Activated CD4-positive, alpha-beta T cell treated with anti-CD3 and anti-CD28 coated beads, Interleukin-2, amount 50 U/mL, for 24 hours (primary cell): Measurements from ENCODE around the gene IL1RL2.

ENCODE experiments used
- DNase-seq, 2 donors: peaks; one replicate each; pipeline ENCODE4 v3.0.0-alpha.2; 2020; ENCODE audit warnings: low read depth in 1 of 2, low spot score in 1 of 2

IL1RL2 gene

GRCh38 chr2:102193074-102193473, 6.3 kb downstream of the IL1RL2 start:
- DNase-seq: no peak

- DNase-seq: no peak
Measured at GRCh38 chr2:102194609-102195268, 7.9 kb downstream of the IL1RL2 start.

- DNase-seq: no peak
Measured at GRCh38 chr2:102197389-102198137, 10.7 kb downstream of the IL1RL2 start.

DNA sequence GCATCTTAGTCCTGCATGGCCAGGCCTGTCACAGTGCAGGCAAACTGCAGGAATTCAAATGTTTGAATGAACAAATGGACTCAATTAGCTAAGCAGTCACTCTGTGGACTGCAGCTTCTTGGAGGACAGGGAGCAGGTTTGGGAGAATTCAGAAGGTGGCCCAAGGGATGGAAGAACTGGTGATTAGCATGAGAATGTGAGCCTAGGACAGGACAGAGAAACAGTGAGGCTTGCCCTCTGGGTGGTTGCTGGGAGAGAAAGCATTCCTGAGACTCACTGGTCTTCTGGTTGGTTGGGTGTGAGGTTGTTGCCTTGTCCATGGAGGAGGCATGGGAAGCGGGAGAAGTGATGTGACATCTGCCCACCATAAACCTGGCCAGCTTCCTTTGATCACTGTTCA, 13.7 kb downstream of the IL1RL2 start:
- no peak for DNase-seq

GRCh38 chr2:102204638-102205037, 17.8 kb downstream of the IL1RL2 start:
- DNase-seq: no peak

DNA sequence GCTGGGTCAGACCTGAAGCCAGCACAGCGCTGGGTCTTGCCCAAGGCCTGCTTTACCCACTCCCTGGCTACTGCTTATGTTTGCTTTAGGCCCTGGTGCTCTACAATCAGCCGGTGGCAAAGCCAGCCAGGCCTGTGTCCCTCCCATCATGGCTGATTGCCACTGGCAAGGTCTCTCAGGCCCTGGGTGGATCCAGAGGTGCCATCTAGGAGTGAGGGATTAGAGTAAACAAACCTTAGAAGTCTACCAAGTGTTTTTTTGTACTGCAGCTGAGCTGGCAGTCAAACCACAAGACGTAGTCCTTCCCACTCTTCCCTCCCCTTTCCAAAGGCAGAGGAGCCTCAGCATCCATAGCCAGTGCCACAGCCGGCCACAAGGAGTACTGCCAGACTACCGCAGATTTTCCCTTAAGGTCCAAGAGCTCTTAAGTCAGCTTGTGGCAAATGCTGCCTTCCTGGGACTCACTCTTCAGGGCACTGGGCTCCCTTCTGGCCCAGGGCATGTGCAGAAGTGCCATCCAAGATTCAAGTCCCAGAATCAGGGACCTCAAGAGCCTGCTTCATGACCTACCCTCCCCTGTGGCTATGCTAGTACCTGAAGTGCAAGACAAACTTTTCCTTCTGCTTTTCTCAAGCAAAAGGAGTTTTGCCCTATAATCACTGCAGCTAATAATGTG, 20.0 kb downstream of the IL1RL2 start:
- DNase-seq: no peak

DNA sequence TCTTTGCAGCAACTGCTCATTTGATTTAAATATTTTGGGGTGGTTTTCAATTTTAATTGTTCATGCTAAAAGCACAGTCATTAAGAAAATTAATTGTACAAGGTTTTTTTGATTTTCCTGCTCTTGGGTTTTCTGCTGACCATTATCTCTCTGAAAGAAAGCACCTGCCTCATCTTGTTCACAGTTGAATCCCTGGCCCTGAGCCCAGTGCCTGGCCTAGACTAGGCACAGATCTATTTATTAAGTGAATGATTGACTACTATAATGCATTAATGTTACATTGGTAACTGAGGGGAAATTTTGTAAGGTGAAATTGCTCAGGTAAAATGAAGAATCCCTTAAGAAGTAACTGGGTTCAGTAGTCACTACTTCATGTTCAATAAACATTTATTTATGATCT, 22.0 kb downstream of the IL1RL2 start:
- no peak for DNase-seq

DNA sequence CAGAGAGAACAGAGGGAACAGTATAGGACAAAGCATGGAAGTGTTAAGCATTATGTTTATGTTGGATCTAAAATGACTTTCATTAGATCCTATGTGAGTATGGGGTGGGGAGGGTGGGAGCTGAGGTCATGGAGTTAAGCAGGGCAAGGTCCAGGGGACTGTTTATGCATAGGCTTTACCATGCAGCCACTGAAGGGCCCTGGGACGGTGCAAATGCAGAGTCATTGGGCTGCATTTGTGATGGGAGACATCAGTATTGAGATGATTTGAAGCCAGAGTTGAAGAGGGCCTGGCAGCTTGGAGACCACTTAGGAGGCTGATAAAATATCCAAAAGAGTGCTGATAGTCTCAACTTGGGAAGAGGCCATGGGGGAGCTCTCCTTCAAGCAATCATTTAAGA, 22.7 kb downstream of the IL1RL2 start:
- DNase-seq: no peak

DNA sequence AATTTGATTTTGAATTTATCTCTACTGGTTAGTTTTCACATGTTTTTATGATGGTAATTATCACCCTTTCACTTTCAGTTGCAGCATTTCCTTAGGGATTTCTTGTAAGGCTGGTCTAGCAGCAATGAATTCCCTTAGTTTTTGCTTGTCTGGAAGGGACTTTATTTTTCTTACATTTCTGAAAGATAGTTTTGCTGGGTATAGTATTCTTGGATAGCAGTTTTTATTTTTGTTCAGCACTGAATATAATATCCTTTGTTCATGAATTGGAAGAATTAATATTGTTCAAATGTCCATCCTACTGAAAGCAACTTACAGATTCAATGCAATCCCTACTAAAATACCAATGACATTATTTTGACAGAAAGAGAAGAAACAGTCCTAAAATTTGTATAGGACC, 30.2 kb downstream of the IL1RL2 start:
- no peak for DNase-seq

DNA sequence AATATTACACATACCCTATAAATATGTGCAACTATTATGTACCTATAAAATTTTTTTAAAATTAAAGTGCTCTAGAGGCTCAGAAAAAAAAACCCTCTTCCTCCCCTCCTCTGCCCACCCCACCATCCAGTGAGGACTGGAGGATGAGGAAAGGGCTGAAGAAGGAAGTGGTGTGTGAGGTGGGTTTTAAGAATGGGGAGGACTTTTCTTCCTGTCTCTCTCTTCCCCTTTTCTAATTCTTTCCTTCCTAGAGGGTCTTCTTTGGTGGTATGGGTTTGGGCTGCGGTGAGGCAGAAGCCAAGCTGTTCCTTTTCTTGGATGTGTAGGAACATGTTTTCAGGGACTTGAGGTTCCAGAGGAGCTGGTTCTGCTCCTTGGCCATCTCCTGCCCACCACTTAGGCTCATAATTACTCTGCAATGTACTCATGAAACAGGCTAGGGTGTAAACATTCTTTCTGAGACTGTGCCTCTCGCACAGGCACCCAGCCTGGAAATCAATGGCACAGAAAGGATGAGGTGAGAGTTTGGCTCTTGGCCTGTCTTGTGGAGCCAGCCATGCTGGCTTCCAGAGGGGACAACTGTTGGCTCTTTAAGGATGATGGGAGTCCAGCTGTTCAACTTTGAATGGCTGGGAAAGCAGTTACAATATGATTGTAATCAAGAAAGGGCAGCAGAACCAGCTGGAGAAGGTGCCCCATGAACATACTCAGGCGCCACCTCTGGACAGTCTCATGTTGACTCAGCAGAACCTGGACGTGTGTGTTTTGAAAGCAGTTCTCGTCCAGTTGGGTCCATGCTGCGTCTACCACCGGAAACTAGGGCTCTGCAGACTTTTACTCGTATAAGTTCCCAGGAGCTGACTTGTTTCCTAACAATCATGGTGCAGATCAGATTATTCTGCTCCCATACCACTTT, 38.3 kb downstream of the IL1RL2 start:
- no peak for DNase-seq

DNA sequence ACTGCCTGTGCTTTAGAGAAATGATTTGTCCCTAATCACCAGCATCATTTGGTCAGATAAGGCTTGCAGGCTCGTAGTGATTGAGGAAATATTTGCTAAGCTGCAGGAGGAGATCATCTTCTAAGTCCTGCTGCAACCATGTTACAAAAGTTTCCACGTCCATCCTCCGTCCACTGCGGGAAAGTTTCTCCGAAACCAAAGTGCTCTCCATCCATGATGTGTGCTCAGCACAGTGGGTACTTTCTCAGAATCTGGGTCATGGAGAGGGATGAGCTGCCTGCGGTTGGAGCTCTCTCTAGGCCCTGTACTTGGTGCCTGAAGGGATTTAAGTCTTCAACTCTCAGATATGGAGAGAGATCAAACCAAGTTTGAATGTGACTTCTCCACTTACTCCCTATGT, 39.3 kb downstream of the IL1RL2 start:
- DNase-seq: no peak

GRCh38 chr2:102226612-102227391, 40.0 kb downstream of the IL1RL2 start:
- no peak for DNase-seq

DNA sequence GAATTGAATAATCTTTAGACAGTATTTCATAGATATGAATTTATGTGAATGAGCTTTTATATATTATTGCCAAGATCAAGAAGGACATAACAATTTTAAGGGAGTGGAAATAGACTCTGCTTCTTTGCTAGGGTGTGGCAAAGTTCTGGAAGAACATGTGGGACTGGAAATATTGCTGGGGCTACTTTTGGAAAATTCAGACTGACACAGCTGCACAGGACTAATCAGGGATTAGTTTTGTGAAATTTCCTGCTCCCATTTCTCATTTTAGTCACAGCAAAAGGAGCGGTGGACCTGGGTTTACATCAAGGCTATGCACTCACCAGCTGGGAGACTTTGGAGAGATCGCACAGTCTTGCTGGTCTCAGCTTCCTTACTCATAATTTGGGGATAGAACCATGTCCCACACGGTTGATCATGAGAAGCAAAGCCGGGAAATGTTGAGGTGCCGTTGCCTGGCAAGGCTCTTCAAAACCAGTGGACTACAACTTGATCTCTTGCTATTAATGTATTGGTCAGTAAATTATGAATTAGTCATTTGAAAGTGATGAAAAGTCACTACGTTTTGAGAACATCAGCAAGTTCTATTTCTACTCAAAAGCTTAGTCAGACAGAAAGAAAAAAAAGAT, 42.4 kb downstream of the IL1RL2 start:
- no peak for DNase-seq

- DNase-seq: no peak
Measured at GRCh38 chr2:102230410-102230909, 43.6 kb downstream of the IL1RL2 start.

DNA sequence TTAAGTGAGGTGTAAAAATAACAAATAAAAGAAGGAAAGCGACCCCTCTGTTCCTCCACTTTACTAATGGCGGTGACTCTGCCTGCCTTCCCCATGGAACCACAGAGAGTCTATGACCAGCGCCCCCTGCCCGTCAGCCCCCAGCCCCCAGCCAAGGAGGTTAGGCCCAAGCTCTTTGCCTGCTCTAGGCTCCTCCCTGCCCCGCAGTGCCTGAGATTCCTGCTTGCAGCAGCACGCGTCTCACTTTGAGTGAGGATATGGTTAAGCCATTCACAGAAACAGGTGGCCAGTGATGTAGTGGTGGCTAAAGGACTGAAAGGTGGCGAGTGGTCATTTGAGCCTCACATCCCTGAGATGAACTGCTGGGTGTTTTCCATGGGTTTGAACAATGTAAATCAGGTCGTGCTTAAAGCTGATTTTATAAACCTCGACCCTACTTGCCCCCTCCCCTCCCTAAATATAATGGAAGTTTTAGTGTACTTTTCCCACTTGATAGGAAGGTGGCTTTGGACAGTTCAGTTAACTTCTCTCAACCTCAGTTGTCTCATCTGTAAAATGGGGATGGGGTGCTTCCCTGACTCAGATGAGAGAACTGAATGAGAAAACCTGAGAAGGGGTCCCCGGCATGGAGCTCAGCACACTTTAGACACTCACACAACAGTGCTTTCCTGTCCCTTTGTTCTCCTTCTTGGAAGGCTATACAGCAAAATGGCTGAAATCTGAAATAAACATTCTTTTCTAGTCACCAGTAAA, 46.5 kb downstream of the IL1RL2 start:
- no peak for DNase-seq

DNA sequence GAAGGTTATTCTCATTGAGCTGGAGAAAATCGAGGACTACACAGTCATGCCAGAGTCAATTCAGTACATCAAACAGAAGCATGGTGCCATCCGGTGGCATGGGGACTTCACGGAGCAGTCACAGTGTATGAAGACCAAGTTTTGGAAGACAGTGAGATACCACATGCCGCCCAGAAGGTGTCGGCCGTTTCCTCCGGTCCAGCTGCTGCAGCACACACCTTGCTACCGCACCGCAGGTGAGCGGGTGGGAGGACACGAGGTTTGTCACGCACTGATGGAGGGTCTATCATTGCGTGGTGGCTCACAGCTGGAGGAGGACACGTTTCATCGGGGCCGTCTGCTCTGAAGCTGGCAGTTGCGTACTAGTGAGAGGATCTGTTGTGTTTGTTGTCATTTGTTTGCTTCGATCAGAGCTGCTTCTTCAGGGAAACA, 48.2 kb downstream of the IL1RL2 start:
- no peak for DNase-seq

GRCh38 chr2:102235491-102235890, 48.7 kb downstream of the IL1RL2 start:
- no peak for DNase-seq

DNA sequence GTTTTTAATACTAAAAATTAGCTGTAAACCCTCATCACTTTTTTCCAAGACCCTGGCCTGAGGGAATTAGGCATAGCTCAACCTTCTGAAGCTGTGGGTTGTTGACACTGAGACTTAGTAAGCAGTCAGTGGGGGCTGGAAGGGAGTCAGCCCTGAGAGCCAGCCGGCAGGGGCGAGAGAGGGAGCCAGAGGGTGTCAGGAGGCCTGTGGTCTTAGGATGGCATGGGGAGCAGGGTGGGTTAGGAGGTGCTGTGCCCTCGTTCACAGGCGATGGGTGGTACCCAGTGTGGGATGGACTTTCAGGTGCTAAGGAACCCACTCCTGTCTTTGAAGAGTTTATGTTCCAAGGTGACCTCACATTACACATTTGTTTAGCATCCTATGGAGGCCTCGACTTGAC, 49.3 kb downstream of the IL1RL2 start:
- no peak for DNase-seq

- no peak for DNase-seq
Measured at GRCh38 chr2:102237176-102237575, 50.4 kb downstream of the IL1RL2 start.
